ENCODE data around the gene BMP6. TPM values are rescaled to one million over a fixed set of nuclear protein-coding genes. Genes with fewer than 3 reads are reported as not detected.

Gene BMP6
- total and polyA plus RNA-seq, 2 experiments from 2014 or later = 1.3 to 10.3 TPM

GRCh38 chr6:7823552-7823951 is 97.7 kb downstream of the BMP6 start:
- Histone ChIP-seq H3K4me3 (no peak overlapping the region), H3K27me3 (replicated peaks; ENCODE audit: insufficient read depth) (no peaks in the 10 kb centered on the region), H2AFZ (no peak overlapping the region), H3K4me1 (ENCODE audit: insufficient read depth) (peaks cover 37% of the 10 kb centered on the region), H3K9me2 (ENCODE audit: insufficient read depth) (no peaks in the 10 kb centered on the region), H3K9ac (no peak overlapping the region), H3K36me3 (ENCODE audit: low read depth) (no peaks in the 10 kb centered on the region), H3K9me3 (ENCODE audit: low read depth) (no peaks in the 10 kb centered on the region), H4K20me1 (ENCODE audit: insufficient read depth) (no peaks in the 10 kb centered on the region), H3K27ac (no peak overlapping the region), H3F3A (ENCODE audit: insufficient read depth) (peaks cover 37% of the 10 kb centered on the region), H3K79me2 (ENCODE audit: insufficient read depth) (no peaks in the 10 kb centered on the region), H3K4me2 (ENCODE audit: unreplicated experiment) (no peak overlapping the region)
- in situ Hi-C loops (cut with MboI) = no loop called here
- 90 to 92% methylated on average over 3 of the region's 3 CpGs for WGBS, 2 experiments (ENCODE audit: low coverage in 1 of 2, low lambda C conversion rate in 2 of 2, missing lambda C conversion rate in 2 of 2)
- TF ChIP-seq EZH2 (IDR thresholded peaks at IDR 0.05; ENCODE audit: insufficient read depth, poor library complexity, severe bottlenecking) = no peak
- TF ChIP-seq EZH2phosphoT487 (IDR thresholded peaks at IDR 0.05; ENCODE audit: insufficient read depth, low read depth) = no peak
- DNase-seq = no peak

GRCh38 chr6:7825986-7826385 is 100.1 kb downstream of the BMP6 start:
- Histone ChIP-seq H3K79me2 (ENCODE audit: insufficient read depth) (peaks cover 6% of the 10 kb centered on the region; the same call in 1 of the 2 replicates), H3K4me1 (ENCODE audit: insufficient read depth) (peaks cover 20% of the 10 kb centered on the region), H3K36me3 (ENCODE audit: low read depth) (no peaks in the 10 kb centered on the region), H3K4me3 (no peak overlapping the region), H4K20me1 (ENCODE audit: insufficient read depth) (no peaks in the 10 kb centered on the region), H3K9me2 (ENCODE audit: insufficient read depth) (no peaks in the 10 kb centered on the region), H2AFZ (no peak overlapping the region), H3K27ac (no peak overlapping the region), H3F3A (ENCODE audit: insufficient read depth) (peaks cover 17% of the 10 kb centered on the region), H3K9ac (no peak overlapping the region), H3K4me2 (ENCODE audit: unreplicated experiment) (no peak overlapping the region), H3K27me3 (replicated peaks; ENCODE audit: insufficient read depth) (no peaks in the 10 kb centered on the region), H3K9me3 (ENCODE audit: low read depth) (no peaks in the 10 kb centered on the region)
- WGBS, 2 experiments (ENCODE audit: low coverage in 1 of 2, low lambda C conversion rate in 2 of 2, missing lambda C conversion rate in 2 of 2) = 95% methylated on average over 5 of the region's 5 CpGs
- no peak for DNase-seq
- TF ChIP-seq EZH2phosphoT487 (IDR thresholded peaks at IDR 0.05; ENCODE audit: insufficient read depth, low read depth) (no peak), EZH2 (IDR thresholded peaks at IDR 0.05; ENCODE audit: insufficient read depth, poor library complexity, severe bottlenecking) (no peak)
- in situ Hi-C loops (cut with MboI) = no loop called here

- no peaks in the 10 kb centered on the region for H3K27me3 ChIP-seq (replicated peaks; ENCODE audit: insufficient read depth)
- peak overlapping the region; percentile 20; the same call in 1 of the 2 replicates for H3K9ac ChIP-seq
- in situ Hi-C loops (cut with MboI) = no loop called here
- H3K4me3 ChIP-seq = no peak overlapping the region
- peak overlapping the region; percentile 46 for H3K27ac ChIP-seq
- DNase-seq = peak; percentile 69
- H3K36me3 ChIP-seq (ENCODE audit: low read depth) = no peaks in the 10 kb centered on the region
- H3K9me3 ChIP-seq (ENCODE audit: low read depth) = no peaks in the 10 kb centered on the region
- no peaks in the 10 kb centered on the region for H3K9me2 ChIP-seq (ENCODE audit: insufficient read depth)
- peak overlapping the region; percentile 76 for H2AFZ ChIP-seq
- H3K79me2 ChIP-seq (ENCODE audit: insufficient read depth) = peaks cover 6% of the 10 kb centered on the region; the same call in 1 of the 2 replicates
- peak overlapping the region; percentile 51 for H3K4me2 ChIP-seq (ENCODE audit: unreplicated experiment)
- peaks cover 12% of the 10 kb centered on the region for H3F3A ChIP-seq (ENCODE audit: insufficient read depth)
- no peaks in the 10 kb centered on the region for H4K20me1 ChIP-seq (ENCODE audit: insufficient read depth)
- TF ChIP-seq EZH2phosphoT487 (IDR thresholded peaks at IDR 0.05; ENCODE audit: insufficient read depth, low read depth) (no peak), EZH2 (IDR thresholded peaks at IDR 0.05; ENCODE audit: insufficient read depth, poor library complexity, severe bottlenecking) (no peak)
- H3K4me1 ChIP-seq (ENCODE audit: insufficient read depth) = peaks cover 12% of the 10 kb centered on the region
- 10 to 14% methylated on average over 7 of the region's 7 CpGs for WGBS, 2 experiments (ENCODE audit: low coverage in 1 of 2, low lambda C conversion rate in 2 of 2, missing lambda C conversion rate in 2 of 2)
Observed at GRCh38 chr6:7827142-7827541, 101.2 kb downstream of the BMP6 start.

- Histone ChIP-seq H3K9me2 (ENCODE audit: insufficient read depth) (no peaks in the 10 kb centered on the region), H3K4me3 (no peak overlapping the region), H3F3A (ENCODE audit: insufficient read depth) (peaks cover 12% of the 10 kb centered on the region), H3K27ac (no peak overlapping the region), H3K4me1 (ENCODE audit: insufficient read depth) (peaks cover 12% of the 10 kb centered on the region), H2AFZ (no peak overlapping the region), H3K27me3 (replicated peaks; ENCODE audit: insufficient read depth) (no peaks in the 10 kb centered on the region), H3K79me2 (ENCODE audit: insufficient read depth) (peaks cover 6% of the 10 kb centered on the region; the same call in 1 of the 2 replicates), H4K20me1 (ENCODE audit: insufficient read depth) (no peaks in the 10 kb centered on the region), H3K9me3 (ENCODE audit: low read depth) (no peaks in the 10 kb centered on the region), H3K4me2 (ENCODE audit: unreplicated experiment) (no peak overlapping the region), H3K9ac (no peak overlapping the region), H3K36me3 (ENCODE audit: low read depth) (no peaks in the 10 kb centered on the region)
- in situ Hi-C loops (cut with MboI) = no loop called here
- 87 to 89% methylated on average over 5 of the region's 5 CpGs for WGBS, 2 experiments (ENCODE audit: low coverage in 1 of 2, low lambda C conversion rate in 2 of 2, missing lambda C conversion rate in 2 of 2)
- TF ChIP-seq EZH2 (IDR thresholded peaks at IDR 0.05; ENCODE audit: insufficient read depth, poor library complexity, severe bottlenecking) (no peak), EZH2phosphoT487 (IDR thresholded peaks at IDR 0.05; ENCODE audit: insufficient read depth, low read depth) (no peak)
- no peak for DNase-seq
Observed at GRCh38 chr6:7828124-7828523, 102.2 kb downstream of the BMP6 start.
